GM19193 (cell line): Measurements from ENCODE around the gene LTBR.

ENCODE experiments used
- POLR2A ChIP-seq: IDR thresholded peaks from 4 replicates; pipeline ENCODE4 v1.6.1; 2011; ENCODE audit not compliant: insufficient read depth, insufficient read length; ENCODE audit errors: extremely low read depth

The LTBR gene

GRCh38 chr12:6383572-6384498 lies at the start of gene LTBR:
TSS of gene LTBR (plus strand) at chr12:6384162. CDS start at chr12:6384359, 197 bp downstream.
- TF ChIP-seq POLR2A, result no peak

- no peak for TF ChIP-seq POLR2A
Measured at GRCh38 chr12:6334359-6334758, 49.6 kb upstream of the LTBR start.

GRCh38 chr12:6334940-6335450 lies 49.0 kb upstream of the LTBR start:
- no peak for TF ChIP-seq POLR2A

- peak; percentile 70 for TF ChIP-seq POLR2A
Measured at GRCh38 chr12:6335451-6336078, 48.4 kb upstream of the LTBR start.

- TF ChIP-seq POLR2A, result peak; percentile 38
Measured at GRCh38 chr12:6336079-6336888, 47.7 kb upstream of the LTBR start.

- peak; percentile 42 for TF ChIP-seq POLR2A
Measured at GRCh38 chr12:6336889-6337853, 46.8 kb upstream of the LTBR start.

GRCh38 chr12:6337958-6338433 lies 46.0 kb upstream of the LTBR start:
- no peak for TF ChIP-seq POLR2A

- TF ChIP-seq POLR2A, result no peak
Measured at GRCh38 chr12:6338955-6339354, 45.0 kb upstream of the LTBR start.

- TF ChIP-seq POLR2A, result no peak
Measured at GRCh38 chr12:6340032-6340638, 43.8 kb upstream of the LTBR start.

GRCh38 chr12:6340745-6341416 lies 43.1 kb upstream of the LTBR start:
- TF ChIP-seq POLR2A, result no peak

GRCh38 chr12:6341417-6342139 lies 42.4 kb upstream of the LTBR start, which contains the start of gene TNFRSF1A:
TSS of gene TNFRSF1A (minus strand) at chr12:6342076. CDS start at chr12:6341814, 262 bp downstream.
- peak; percentile 56 for TF ChIP-seq POLR2A

GRCh38 chr12:6342140-6342889 lies 41.6 kb upstream of the LTBR start:
- no peak for TF ChIP-seq POLR2A

- TF ChIP-seq POLR2A, result no peak
Measured at GRCh38 chr12:6343518-6343917, 40.4 kb upstream of the LTBR start.
